ENCODE measurements around the gene DDX39A. TPM values are rescaled to one million over a fixed set of nuclear protein-coding genes. Genes with fewer than 3 reads are reported as not detected.
A peak's percentile ranks its signal among the peaks of the same experiment; 100 is the strongest.

Gene DDX39A
- total and polyA plus RNA-seq, 8 donors, result 37.1 to 298 (median 110) TPM

DNA sequence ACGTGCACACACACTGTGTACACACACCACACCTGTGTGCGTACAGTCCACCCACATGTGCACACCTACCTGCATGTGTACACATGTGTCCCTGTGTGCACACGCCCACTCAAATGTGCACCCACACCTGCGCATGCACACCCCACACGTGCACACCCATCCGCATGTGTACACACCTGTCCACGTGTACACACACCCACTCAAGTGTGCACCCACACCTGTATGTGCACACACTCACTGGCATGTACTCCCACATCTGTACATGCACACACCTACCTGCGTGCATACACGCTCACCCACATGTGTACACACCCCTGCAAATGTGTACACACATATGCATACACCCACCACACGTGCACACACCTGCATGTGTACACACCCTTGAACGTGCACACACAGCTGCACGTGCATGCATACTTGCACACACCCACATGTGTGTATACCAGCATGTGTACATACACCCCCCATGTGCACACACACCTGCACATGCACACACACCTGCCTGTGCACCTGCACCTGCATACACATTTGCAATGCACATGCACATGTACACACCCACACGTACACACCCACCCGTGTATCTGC, 24.6 kb upstream of the DDX39A start:
- peaks cover 73 to 80% (median 79%) of the 10 kb centered on the region in 4 donors for H3K36me3 ChIP-seq
- no peak for DNase-seq
- TF ChIP-seq POLR2AphosphoS5 (IDR thresholded peaks at IDR 0.05), result no peak
- no peak for TF ChIP-seq EP300 (IDR thresholded peaks at IDR 0.05)
- TF ChIP-seq POLR2A (IDR thresholded peaks at IDR 0.05), result no peak
- TF ChIP-seq, protein P1, sequence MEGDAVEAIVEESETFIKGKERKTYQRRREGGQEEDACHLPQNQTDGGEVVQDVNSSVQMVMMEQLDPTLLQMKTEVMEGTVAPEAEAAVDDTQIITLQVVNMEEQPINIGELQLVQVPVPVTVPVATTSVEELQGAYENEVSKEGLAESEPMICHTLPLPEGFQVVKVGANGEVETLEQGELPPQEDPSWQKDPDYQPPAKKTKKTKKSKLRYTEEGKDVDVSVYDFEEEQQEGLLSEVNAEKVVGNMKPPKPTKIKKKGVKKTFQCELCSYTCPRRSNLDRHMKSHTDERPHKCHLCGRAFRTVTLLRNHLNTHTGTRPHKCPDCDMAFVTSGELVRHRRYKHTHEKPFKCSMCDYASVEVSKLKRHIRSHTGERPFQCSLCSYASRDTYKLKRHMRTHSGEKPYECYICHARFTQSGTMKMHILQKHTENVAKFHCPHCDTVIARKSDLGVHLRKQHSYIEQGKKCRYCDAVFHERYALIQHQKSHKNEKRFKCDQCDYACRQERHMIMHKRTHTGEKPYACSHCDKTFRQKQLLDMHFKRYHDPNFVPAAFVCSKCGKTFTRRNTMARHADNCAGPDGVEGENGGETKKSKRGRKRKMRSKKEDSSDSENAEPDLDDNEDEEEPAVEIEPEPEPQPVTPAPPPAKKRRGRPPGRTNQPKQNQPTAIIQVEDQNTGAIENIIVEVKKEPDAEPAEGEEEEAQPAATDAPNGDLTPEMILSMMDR (IDR thresholded peaks at IDR 0.05), result no peak
- 87 to 96% (median 93%) methylated on average over 14 of the region's 14 CpGs for WGBS, 5 donors
- H3K27ac ChIP-seq, result no peak overlapping the region
- no peaks in the 10 kb centered on the region for H3K9me3 ChIP-seq
- intact Hi-C loops (cut with DNase I; ENCODE audit: low total_unique reads), result no loop called here
- H3K4me3 ChIP-seq, result no peak overlapping the region
- no peaks in the 10 kb centered on the region for H3K27me3 ChIP-seq
- peaks cover 13 to 30% (median 24%) of the 10 kb centered on the region in 4 donors for H3K4me1 ChIP-seq

DNA sequence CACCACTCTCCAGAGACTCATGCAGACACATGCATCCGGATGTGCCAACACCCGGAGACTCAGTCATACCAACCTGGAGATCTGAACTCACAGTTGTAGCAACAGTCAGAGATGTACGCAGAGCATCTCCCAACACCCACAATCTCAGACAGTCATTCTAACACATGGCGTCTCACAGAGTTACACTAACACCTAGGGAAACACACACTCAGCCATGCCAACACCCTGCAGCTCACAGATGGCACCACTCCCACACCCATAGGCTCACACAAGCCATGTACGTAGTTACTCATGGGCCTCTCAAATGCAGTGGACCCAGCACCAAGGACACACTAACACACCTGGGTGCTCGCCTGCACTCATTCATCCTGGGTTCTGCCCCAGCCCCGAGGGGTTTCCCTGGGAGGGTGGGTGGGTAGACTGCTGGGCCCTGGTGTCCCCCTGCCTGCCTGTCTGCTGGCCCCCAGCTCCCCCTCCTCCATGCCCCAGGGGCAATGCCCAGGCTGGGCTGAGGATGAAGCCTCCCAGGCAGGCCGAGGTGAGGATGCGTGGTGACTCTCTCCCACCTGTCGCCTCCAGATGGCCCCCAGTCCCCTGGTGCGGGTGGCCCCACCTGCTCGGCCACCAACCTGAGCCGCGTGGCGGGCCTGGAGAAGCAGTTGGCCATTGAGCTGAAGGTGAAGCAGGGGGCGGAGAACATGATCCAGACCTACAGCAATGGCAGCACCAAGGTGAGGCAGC, 23.9 kb upstream of the DDX39A start:
- 90 to 97% (median 96%) methylated on average over 14 to 16 of the region's 16 CpGs for WGBS, 5 donors
- no peak overlapping the region for H3K4me3 ChIP-seq
- TF ChIP-seq, protein P1 (IDR thresholded peaks at IDR 0.05), result no peak
- no peak for TF ChIP-seq EP300 (IDR thresholded peaks at IDR 0.05)
- TF ChIP-seq POLR2AphosphoS5 (IDR thresholded peaks at IDR 0.05), result no peak
- TF ChIP-seq POLR2A (IDR thresholded peaks at IDR 0.05), result no peak
- no peak for DNase-seq
- peaks cover 16 to 37% (median 28%) of the 10 kb centered on the region in 4 donors for H3K4me1 ChIP-seq
- H3K27me3 ChIP-seq, result no peaks in the 10 kb centered on the region
- H3K36me3 ChIP-seq, result peaks cover 67 to 74% (median 73%) of the 10 kb centered on the region in 4 donors
- no peak overlapping the region for H3K27ac ChIP-seq
- no peaks in the 10 kb centered on the region for H3K9me3 ChIP-seq
- intact Hi-C loops (cut with DNase I; ENCODE audit: low total_unique reads), result no loop called here

DNA sequence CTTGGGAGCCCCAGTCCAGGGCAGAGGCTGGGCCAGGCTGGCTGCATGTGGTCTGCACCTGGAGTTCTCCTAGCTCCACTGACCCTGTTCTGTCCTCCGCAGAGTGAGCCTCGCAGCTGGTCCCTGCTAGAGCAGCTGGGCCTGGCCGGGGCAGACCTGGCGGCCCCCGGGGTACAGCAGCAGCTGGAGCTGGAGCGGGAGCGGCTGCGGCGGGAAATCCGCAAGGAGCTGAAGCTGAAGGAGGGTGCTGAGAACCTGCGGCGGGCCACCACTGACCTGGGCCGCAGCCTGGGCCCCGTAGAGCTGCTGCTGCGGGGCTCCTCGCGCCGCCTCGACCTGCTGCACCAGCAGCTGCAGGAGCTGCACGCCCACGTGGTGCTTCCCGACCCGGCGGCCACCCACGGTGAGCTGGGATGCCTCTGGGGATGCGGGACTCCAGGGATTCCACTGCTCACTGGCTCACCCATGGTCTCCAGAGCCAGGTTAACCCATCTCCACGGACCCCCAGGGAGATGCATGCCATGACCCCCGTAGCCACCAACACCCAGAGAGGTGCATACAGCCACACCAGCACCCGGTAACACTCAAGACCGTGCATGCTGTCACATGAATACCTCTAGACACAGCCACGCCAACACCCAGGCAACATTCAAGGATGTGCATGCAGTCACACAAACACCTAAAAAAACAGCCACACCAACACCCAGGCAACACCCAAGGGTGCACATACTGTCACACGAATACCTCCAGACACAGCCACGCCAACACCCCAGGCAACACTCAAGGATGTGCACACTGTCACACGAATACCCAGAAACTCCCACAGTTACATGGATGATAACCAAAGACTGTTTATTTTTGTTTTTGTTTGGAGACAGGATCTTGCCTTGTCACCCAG, 22.1 kb upstream of the DDX39A start:
- Histone ChIP-seq H3K4me3 (peak overlapping the region in 1 of 4 donors; percentile 42), H3K36me3 (peaks cover 49 to 66% (median 59%) of the 10 kb centered on the region in 4 donors), H3K27ac (peak overlapping the region in 2 of 5 donors; percentile 60 to 81), H3K9me3 (no peaks in the 10 kb centered on the region), H3K4me1 (peaks cover 16 to 46% (median 31%) of the 10 kb centered on the region in 4 donors), H3K27me3 (no peaks in the 10 kb centered on the region)
- 82 to 91% (median 89%) methylated on average over 21 to 34 of the region's 34 CpGs for WGBS, 5 donors
- intact Hi-C loops (cut with DNase I; ENCODE audit: low total_unique reads), result no loop called here
- DNase-seq, result no peak
- TF ChIP-seq POLR2AphosphoS5 (IDR thresholded peaks at IDR 0.05) (no peak), EP300 (IDR thresholded peaks at IDR 0.05) (no peak), POLR2A (IDR thresholded peaks at IDR 0.05) (no peak)
- TF ChIP-seq, protein P1 (IDR thresholded peaks at IDR 0.05), result no peak

DNA sequence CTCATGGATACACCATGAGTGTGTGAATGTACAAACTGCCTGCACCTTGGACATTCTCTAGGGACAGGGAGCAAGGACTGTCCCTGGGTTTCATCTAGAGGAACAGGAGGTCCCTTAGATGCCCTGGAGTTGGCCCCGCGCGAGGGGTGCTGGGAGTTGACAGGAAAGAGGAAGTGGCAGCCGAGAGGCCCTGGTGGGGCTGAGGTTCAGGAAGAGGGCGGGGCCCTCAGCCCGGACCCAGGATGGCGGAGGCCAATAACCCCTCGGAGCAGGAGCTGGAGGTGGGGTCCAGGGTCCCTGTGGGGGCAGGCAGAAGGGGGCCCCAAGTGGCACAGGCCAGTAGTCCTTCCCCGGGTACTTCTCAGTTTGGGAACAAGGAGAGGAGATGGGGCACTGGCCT, 20.9 kb upstream of the DDX39A start:
- Histone ChIP-seq H3K4me3 (peak overlapping the region; percentile 25 to 42 (median 33)), H3K27ac (peak overlapping the region; percentile 13 to 81 (median 60)), H3K9me3 (no peaks in the 10 kb centered on the region), H3K36me3 (peaks cover 39 to 62% (median 47%) of the 10 kb centered on the region in 4 donors), H3K4me1 (peaks cover 19 to 57% (median 36%) of the 10 kb centered on the region in 4 donors), H3K27me3 (no peaks in the 10 kb centered on the region)
- no peak for TF ChIP-seq POLR2A (IDR thresholded peaks at IDR 0.05)
- peak in 2 of 3 donors; percentile 17 to 35 for TF ChIP-seq POLR2AphosphoS5 (IDR thresholded peaks at IDR 0.05)
- intact Hi-C loops (cut with DNase I; ENCODE audit: low total_unique reads), result no loop called here
- DNase-seq, result peak; percentile 72 to 83
- WGBS, 5 donors, result 28 to 50% (median 31%) methylated on average over 9 of the region's 9 CpGs

All from stomach (tissue), 9 donors.